ENCODE results near the gene FBXO9.

- TF ChIP-seq, protein P1, sequence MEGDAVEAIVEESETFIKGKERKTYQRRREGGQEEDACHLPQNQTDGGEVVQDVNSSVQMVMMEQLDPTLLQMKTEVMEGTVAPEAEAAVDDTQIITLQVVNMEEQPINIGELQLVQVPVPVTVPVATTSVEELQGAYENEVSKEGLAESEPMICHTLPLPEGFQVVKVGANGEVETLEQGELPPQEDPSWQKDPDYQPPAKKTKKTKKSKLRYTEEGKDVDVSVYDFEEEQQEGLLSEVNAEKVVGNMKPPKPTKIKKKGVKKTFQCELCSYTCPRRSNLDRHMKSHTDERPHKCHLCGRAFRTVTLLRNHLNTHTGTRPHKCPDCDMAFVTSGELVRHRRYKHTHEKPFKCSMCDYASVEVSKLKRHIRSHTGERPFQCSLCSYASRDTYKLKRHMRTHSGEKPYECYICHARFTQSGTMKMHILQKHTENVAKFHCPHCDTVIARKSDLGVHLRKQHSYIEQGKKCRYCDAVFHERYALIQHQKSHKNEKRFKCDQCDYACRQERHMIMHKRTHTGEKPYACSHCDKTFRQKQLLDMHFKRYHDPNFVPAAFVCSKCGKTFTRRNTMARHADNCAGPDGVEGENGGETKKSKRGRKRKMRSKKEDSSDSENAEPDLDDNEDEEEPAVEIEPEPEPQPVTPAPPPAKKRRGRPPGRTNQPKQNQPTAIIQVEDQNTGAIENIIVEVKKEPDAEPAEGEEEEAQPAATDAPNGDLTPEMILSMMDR (IDR thresholded peaks at IDR 0.05; ENCODE audit: insufficient read depth, low read length, poor library complexity, severe bottlenecking), result no peak
- no peak for TF ChIP-seq EZH2phosphoT487 (conservative IDR thresholded peaks at IDR 0.05; ENCODE audit: low read length)
Observed at GRCh38 chr6:53134601-53135235, 69.5 kb downstream of the FBXO9 start.
